Measurements from ENCODE around the gene MORF4L2.

DNA sequence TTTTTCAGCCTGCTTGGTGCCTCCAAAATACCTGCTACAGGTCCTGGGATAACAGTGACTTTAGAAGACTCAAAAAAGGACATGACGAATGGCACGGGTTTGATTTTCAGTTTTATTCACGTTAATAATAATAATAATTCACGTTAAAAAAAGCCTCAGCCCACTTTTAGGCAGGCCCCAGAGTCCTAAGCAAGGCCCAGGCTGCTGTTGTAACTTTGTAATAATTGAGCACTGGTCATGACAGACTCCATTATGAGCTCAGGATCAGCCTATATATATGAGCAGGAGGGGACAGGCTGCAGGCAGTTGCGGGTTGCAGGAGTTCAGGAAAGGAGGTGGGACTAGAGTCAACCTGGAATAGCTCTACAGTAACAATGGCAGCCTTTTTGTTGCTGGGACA is 24.1 kb upstream of the MORF4L2 start, which contains the start of gene TMEM31:
- TF ChIP-seq CTCF (IDR thresholded peaks at IDR 0.05; ENCODE audit: borderline replicate concordance, extremely low read depth, low read length, poor library complexity, severe bottlenecking) (no peak), EZH2 (IDR thresholded peaks at IDR 0.05; ENCODE audit: borderline replicate concordance, low read depth, low read length, severe bottlenecking) (no peak)

Measured in DND-41 (cell line).